ENCODE results near the gene AZU1. TPM values are rescaled to one million over a fixed set of nuclear protein-coding genes. Genes with fewer than 3 reads are reported as not detected.

AZU1 gene
- total RNA-seq, 2 donors from 2014 or later, result 0.19 TPM; not detected in 1

DNA sequence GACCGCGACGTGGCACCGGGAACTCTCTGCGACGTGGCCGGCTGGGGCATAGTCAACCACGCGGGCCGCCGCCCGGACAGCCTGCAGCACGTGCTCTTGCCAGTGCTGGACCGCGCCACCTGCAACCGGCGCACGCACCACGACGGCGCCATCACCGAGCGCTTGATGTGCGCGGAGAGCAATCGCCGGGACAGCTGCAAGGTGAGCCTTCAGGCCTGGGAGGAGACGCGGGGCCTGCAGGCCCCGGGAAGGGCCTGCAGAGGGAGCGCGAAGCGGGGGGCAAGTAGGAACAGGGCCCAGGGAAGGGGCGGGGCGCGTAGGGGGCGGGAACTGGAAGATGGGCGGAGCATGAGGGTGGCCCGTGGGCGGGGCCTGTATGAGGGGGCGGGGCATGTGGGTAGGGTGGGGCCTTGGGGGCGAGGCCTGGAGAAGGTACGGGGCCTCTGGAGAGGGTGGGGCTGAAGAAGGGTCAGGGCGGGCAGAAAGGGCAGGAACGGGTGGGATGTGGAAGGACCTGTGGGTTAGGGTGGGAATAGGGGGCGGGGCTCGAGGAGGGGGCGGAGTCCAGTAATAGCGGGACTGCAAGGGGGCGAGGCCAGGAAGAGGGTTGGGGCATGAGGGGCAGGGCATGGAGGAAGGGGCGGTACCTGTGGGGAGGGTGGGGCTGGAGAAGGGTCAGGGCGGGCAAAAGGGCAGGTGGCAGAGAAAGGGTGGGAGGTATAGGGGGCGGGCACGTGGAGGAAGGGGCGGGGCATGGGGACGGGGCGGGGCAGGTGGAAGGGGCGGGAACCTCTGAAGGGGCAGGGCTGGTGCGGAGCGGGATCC is 34.3 kb downstream of the AZU1 start:
- H3K36me3 Mint-ChIP-seq (ENCODE audit: low read depth), result no peaks in the 10 kb centered on the region
- H3K27ac Mint-ChIP-seq, result no peak overlapping the region
- H3K4me3 Mint-ChIP-seq, result peak overlapping the region; percentile 71
- peak; percentile 21 for ATAC-seq (replicated peaks)
- no peaks in the 10 kb centered on the region for H3K9me3 Mint-ChIP-seq
- H3K27me3 Mint-ChIP-seq, result no peaks in the 10 kb centered on the region
- no peaks in the 10 kb centered on the region for H3K4me1 Mint-ChIP-seq

DNA sequence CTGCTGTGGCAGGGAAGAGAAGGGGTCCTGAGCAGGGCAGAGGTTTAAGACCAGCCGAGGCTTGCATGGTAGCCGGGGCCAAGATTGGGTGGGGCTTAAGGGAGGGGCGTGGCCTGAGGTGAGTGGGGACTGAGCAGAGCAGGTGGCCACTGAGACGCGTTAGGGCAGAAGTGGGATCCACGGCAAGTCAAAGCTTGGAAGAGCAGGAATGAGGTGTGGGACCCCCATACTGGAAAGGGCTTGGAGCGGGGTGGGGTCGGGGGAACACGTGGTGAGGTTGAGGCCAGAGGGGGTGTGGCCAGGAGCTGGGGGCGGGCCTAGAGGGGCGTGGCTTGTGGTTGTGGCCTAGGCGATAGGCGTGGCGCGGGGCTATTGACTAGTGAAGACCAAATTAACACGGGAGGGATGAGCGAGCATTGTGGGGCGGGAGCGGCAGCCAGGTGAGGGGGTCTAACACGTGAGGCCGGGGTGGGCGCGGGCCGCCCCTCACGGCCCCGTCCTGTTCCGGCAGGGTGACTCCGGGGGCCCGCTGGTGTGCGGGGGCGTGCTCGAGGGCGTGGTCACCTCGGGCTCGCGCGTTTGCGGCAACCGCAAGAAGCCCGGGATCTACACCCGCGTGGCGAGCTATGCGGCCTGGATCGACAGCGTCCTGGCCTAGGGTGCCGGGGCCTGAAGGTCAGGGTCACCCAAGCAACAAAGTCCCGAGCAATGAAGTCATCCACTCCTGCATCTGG is 35.1 kb downstream of the AZU1 start:
- no peaks in the 10 kb centered on the region for H3K27me3 Mint-ChIP-seq
- H3K27ac Mint-ChIP-seq, result no peak overlapping the region
- ATAC-seq (replicated peaks), result peak; percentile 59

DNA sequence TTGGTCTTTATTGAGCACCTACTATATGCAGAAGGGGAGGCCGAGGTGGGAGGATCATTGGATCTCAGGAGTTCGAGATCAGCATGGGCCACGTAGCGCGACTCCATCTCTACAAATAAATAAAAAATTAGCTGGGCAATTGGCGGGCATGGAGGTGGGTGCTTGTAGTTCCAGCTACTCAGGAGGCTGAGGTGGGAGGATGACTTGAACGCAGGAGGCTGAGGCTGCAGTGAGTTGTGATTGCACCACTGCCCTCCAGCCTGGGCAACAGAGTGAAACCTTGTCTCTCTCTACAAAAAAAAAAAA is 35.6 kb downstream of the AZU1 start:
- H3K27me3 Mint-ChIP-seq, result no peaks in the 10 kb centered on the region
- ATAC-seq (replicated peaks), result no peak
- H3K4me3 Mint-ChIP-seq, result peak overlapping the region; percentile 71
- H3K9me3 Mint-ChIP-seq, result no peaks in the 10 kb centered on the region
- H3K27ac Mint-ChIP-seq, result peak overlapping the region; percentile 81
- peaks cover 4% of the 10 kb centered on the region for H3K4me1 Mint-ChIP-seq
- peaks cover 8% of the 10 kb centered on the region for H3K36me3 Mint-ChIP-seq (ENCODE audit: low read depth)

More for the DNA sequence above, 35.1 kb downstream of the AZU1 start:
- H3K9me3 Mint-ChIP-seq, result no peaks in the 10 kb centered on the region
- H3K4me3 Mint-ChIP-seq, result peak overlapping the region; percentile 71
- H3K36me3 Mint-ChIP-seq (ENCODE audit: low read depth), result peaks cover 7% of the 10 kb centered on the region
- H3K4me1 Mint-ChIP-seq, result peaks cover 4% of the 10 kb centered on the region

DNA sequence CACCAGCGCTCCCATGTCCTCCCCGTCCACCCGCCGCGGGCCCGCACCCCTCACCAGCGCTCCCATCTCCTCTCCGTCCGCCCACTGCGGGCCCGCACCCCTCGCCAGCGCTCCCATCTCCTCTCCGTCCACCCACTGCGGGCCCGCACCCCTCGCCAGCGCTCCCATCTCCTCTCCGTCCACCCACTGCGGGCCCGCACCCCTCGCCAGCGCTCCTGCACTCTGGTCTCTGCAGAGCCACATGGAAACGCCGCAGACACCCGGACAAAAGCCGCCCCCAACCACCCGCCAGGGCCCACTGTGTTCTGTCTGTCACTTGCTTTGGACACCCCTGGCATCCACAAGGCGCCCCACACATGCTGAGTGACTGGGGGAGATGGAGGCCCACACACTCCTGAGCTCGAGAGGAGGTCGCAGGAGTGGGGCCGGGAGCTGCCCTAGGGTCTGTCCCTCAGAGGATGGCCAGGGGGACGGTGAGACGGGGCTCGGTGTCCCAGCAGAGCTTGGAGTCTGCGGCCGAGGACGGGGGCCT is 39.2 kb downstream of the AZU1 start:
- no peak for ATAC-seq (replicated peaks)
- no peaks in the 10 kb centered on the region for H3K9me3 Mint-ChIP-seq
- no peaks in the 10 kb centered on the region for H3K27me3 Mint-ChIP-seq
- peaks cover 4% of the 10 kb centered on the region for H3K4me1 Mint-ChIP-seq
- H3K36me3 Mint-ChIP-seq (ENCODE audit: low read depth), result peaks cover 29% of the 10 kb centered on the region
- H3K27ac Mint-ChIP-seq, result no peak overlapping the region
- no peak overlapping the region for H3K4me3 Mint-ChIP-seq

DNA sequence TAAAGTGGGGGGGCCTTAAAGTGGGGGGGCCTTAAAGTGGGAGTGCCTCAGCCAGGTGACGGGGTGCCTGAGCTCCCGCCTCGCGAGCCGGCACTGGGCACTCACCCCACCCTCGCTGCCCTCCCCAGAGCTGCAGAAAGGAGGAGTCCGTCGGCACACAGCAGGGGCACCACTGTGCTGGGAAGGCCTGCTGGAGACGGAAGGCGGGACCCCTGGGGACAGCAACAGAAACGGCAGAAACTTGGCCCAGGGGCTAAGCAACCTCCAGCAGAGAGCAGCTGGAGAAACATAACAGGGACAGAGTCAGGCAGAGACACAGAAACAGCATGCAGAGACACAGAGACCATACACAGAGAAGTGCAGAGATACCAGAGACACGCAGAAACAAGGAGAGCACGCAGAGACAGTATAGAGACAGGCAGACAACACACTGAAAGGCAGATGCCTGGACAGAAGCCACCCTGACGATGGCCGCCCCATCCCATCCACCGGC is 39.7 kb downstream of the AZU1 start:
- Mint-ChIP-seq H3K27me3 (no peaks in the 10 kb centered on the region), H3K27ac (no peak overlapping the region), H3K4me3 (no peak overlapping the region), H3K9me3 (no peaks in the 10 kb centered on the region), H3K4me1 (peaks cover 4% of the 10 kb centered on the region), H3K36me3 (ENCODE audit: low read depth) (peaks cover 29% of the 10 kb centered on the region)
- ATAC-seq (replicated peaks), result no peak

DNA sequence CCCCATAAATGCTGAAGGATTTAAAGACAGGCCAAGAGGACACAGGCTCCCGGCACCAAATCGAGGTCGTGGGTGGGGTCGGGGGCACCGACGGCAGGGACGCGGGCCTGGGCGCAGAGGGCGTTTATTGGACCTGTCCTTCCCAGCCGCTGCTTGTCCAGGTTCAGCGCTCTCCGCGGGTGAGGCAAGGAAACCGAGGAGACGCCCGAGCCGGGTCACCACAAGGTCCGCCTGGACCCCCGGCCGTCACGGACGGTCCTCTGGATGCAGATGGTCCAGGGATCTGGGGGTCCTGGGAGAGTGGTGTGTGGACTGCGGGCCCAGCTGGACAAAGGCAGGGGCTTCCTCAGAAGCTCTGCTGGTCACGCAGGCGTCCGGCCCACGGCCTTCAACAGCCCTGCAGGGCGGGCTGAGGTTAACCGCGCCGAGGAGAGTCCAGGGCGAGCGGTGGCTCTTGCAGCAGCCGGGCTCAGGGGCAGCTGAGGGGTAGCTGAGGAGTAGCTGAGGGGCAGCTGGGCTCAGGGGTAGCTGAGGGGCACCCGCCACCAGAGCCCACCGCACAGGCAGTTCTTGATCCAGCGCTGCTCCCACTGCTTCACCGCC is 40.3 kb downstream of the AZU1 start:
- no peak overlapping the region for H3K4me3 Mint-ChIP-seq
- no peak for ATAC-seq (replicated peaks)
- no peaks in the 10 kb centered on the region for H3K27me3 Mint-ChIP-seq
- peaks cover 4% of the 10 kb centered on the region for H3K4me1 Mint-ChIP-seq
- peaks cover 29% of the 10 kb centered on the region for H3K36me3 Mint-ChIP-seq (ENCODE audit: low read depth)
- no peaks in the 10 kb centered on the region for H3K9me3 Mint-ChIP-seq
- no peak overlapping the region for H3K27ac Mint-ChIP-seq

DNA sequence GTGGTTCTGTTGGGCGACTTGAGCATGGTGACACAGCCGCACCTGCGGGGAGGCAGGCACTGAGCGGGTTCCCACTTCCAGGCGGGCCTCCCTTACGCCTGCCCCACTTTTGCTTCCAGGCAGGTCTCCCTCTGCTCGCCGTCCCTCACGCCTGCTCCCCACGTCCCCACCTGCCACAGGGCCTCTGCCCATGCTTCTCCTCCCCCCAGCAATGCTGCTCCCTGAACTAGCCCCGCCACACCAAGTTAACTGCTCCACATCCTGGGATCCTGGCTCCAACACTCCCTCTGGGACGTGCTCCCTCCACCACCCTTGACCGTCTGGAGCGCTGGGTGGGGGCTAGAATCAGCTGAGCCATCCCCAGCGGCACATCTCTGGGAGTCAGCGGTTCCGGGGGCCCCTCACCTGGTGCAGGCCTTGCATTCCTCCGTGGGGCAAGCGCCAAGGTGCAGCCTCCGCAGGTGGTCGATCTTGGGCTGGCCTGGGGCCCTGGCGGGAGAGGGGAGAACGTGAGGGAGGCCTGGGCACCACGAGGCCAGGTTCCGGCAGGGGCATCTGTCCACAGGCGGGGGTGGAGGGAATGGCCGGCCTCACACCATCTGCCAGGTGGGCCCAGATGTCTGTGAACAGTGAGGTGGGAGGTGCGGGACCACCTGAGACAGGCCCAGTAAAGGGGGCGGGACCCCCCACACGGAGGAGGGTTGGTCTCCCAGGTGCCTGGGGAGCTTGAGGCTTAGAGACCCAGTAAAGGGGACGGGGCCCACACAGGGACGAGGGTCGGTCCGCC is 41.0 kb downstream of the AZU1 start:
- no peak overlapping the region for H3K4me3 Mint-ChIP-seq
- ATAC-seq (replicated peaks), result no peak
- peaks cover 29% of the 10 kb centered on the region for H3K36me3 Mint-ChIP-seq (ENCODE audit: low read depth)
- H3K27me3 Mint-ChIP-seq, result no peaks in the 10 kb centered on the region
- H3K9me3 Mint-ChIP-seq, result no peaks in the 10 kb centered on the region
- H3K4me1 Mint-ChIP-seq, result peaks cover 4% of the 10 kb centered on the region
- no peak overlapping the region for H3K27ac Mint-ChIP-seq

DNA sequence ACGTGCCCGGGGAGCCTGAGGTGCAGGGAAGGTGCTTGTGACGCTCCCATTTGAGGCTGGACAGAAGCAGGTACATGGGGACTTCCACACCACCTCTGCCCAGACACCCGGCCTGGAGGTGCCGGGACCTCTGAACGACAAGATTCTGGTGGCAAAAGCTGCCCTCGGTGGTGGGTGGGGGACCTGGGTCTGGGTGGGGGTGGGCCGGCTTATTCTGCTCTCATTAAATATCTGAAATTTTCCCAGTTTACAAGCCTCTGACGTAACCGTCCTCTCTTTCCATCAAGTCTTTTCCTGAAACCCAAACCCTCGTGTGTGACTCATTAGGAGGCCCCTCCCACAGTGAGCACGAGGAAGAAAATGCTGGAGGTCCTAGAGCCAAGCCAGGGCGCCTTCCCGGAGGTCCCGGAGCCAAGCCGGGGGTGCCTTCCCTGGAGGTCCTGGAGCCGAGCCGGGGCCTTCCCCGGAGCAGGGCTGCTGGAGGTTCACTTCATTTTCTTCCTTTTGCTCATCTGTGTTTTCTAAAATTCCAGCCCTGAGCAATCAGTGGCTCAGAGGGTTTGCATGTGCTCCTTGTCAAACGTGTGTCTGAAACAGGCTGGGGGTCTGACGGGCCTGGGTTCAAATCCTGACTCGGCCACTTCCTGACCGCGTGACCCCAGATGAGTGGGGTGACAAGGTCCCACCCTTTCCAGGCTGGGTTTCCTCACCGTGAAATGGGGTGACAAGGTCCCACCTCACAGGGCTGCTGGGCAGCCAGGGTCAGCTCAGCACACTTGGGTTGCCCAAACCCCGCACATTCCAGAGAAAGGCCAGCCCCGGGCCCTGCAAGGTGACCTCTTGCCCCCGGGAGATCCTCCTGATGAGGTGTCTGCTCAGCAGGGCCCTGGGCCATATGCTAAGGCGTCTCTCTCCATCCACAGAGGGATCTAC is 41.9 kb downstream of the AZU1 start:
- Mint-ChIP-seq H3K36me3 (ENCODE audit: low read depth) (peaks cover 29% of the 10 kb centered on the region), H3K27ac (no peak overlapping the region), H3K9me3 (no peaks in the 10 kb centered on the region), H3K4me1 (peaks cover 4% of the 10 kb centered on the region), H3K4me3 (no peak overlapping the region), H3K27me3 (no peaks in the 10 kb centered on the region)
- ATAC-seq (replicated peaks), result no peak

DNA sequence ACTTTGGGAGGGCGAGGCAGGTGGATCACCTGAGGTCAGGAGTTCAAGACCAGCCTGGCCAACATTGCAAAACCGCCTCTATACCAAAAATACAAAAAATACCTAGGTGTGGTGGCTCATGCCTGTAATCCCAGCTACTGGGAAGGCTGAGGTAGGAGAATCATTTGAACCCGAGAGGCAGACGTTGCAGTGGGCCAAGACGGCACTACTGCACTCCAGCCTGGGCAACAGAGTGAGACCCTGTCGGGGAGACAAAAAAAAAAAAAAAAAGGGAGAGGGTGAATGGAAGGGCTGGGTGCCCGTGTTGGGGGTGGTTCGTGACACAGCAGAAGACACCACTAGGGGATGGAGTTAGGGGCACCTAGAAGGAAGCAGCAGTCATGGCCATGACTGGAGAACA is 42.7 kb downstream of the AZU1 start:
- Mint-ChIP-seq H3K4me3 (no peak overlapping the region), H3K9me3 (no peaks in the 10 kb centered on the region), H3K27ac (no peak overlapping the region), H3K27me3 (no peaks in the 10 kb centered on the region), H3K36me3 (ENCODE audit: low read depth) (peaks cover 29% of the 10 kb centered on the region), H3K4me1 (peaks cover 4% of the 10 kb centered on the region)
- no peak for ATAC-seq (replicated peaks)

DNA sequence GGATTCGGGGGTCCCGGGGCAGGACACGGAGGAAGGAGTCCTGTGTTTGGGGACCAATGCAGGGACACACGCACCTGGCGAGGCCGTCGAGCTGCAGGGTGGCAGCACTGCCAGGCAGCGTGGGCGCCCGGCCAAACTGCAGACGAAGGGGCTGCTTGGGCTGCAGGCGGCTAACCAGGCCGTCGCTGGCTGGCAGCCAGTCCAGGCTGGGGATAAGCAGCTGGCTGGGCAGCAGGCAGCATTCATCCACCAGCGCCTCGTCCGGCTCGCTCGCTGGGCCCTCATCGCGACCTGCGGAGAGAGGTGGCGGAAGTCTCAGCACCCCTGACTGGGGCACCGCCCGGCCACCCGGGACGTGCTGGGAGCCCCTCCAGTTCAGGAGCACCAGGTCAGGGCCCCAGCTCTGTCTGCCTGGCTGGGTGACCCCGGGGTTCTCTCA is 43.3 kb downstream of the AZU1 start:
- no peak for ATAC-seq (replicated peaks)

DNA sequence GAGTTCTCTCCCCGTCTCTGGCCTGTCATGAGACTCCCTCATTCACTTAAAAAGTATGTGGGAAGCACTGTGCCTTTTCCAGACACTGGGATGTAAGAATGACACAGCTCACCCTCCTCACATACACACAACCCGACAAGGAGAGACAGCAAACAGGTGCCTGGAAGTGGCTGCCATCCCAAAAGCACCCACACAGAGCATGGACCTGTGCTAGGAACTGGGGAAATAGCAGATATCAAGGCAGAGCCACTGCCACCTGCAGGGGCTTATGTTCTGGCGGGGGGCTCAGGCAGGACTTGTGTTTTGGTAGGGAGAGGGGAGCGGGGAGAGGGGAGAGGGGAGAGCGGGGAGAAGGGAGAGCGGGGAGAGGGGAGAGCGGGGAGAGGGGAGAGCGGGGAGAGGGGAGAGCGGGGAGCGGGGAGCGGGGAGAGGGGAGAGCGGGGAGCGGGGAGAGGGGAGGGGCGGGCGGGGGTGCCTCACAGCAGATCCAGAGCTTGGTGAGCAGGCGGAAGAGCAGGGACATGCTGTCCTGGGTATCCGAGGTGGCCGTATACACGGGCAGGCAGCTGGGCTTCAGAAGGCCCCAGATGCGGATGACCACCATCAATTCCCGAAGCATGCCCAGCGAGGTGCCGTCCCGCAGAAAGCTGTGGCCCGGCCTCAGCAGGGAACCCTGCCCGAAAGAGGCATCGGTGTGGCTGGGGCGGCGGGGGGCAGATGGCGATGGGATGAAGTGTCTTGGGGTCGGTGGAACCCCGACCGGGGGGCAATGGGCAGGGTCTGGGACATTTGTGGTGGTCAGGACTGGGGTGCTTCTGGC is 44.0 kb downstream of the AZU1 start:
- H3K27me3 Mint-ChIP-seq, result no peaks in the 10 kb centered on the region
- H3K9me3 Mint-ChIP-seq, result no peaks in the 10 kb centered on the region
- no peak for ATAC-seq (replicated peaks)
- peaks cover 4% of the 10 kb centered on the region for H3K4me1 Mint-ChIP-seq
- peaks cover 35% of the 10 kb centered on the region for H3K36me3 Mint-ChIP-seq (ENCODE audit: low read depth)
- peak overlapping the region; percentile 64 for H3K4me3 Mint-ChIP-seq
- peak overlapping the region; percentile 66 for H3K27ac Mint-ChIP-seq

More for the DNA sequence above, 43.3 kb downstream of the AZU1 start:
- no peak overlapping the region for H3K27ac Mint-ChIP-seq
- H3K9me3 Mint-ChIP-seq, result no peaks in the 10 kb centered on the region
- peaks cover 35% of the 10 kb centered on the region for H3K36me3 Mint-ChIP-seq (ENCODE audit: low read depth)
- no peaks in the 10 kb centered on the region for H3K27me3 Mint-ChIP-seq
- peaks cover 4% of the 10 kb centered on the region for H3K4me1 Mint-ChIP-seq
- no peak overlapping the region for H3K4me3 Mint-ChIP-seq

DNA sequence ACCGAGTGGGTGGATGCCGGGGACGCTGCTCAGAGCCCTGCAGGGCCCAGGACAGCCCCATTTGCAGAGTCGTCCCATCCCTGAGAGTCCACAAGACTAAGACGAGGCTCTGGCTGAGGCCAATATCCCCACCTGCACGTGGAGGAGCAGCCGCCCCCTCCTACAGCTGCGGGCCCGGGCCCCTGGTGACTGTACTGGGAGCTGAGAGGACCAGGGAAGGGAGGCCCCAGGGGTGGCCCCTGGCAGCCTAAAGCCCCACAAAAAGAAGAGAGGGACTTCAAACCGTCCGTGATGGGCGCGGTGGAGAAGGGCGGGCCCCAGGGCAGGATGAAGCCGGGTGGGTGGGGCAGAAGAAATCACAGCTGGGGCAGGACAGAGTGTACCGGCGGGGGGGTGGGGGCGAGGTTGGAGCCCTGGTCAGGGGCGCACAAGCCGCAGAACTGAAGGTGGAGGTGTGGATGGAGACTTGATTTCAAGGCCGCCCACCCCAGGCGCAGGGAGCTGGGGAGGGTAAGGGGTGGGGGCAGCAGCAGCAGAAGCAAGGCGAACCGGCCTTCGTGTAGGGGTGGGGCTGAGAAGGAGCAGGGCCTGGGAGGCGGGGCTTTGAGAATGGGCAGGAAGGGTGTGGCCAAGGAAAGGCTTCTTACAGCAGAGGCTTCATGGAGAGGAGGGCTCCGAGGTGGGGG is 44.8 kb downstream of the AZU1 start:
- no peaks in the 10 kb centered on the region for H3K27me3 Mint-ChIP-seq
- H3K4me3 Mint-ChIP-seq, result peak overlapping the region; percentile 64
- peak overlapping the region; percentile 66 for H3K27ac Mint-ChIP-seq
- peak; percentile 90 for ATAC-seq (replicated peaks)
- peaks cover 3% of the 10 kb centered on the region for H3K4me1 Mint-ChIP-seq
- H3K9me3 Mint-ChIP-seq, result no peaks in the 10 kb centered on the region
- H3K36me3 Mint-ChIP-seq (ENCODE audit: low read depth), result peaks cover 32% of the 10 kb centered on the region
